ENCODE data around the gene CORIN. TPM values are rescaled to one million over a fixed set of nuclear protein-coding genes. Genes with fewer than 3 reads are reported as not detected.

CORIN gene
- total RNA-seq, 4 donors from 2014 or later = 0.11 to 0.96 (median 0.21) TPM

DNA sequence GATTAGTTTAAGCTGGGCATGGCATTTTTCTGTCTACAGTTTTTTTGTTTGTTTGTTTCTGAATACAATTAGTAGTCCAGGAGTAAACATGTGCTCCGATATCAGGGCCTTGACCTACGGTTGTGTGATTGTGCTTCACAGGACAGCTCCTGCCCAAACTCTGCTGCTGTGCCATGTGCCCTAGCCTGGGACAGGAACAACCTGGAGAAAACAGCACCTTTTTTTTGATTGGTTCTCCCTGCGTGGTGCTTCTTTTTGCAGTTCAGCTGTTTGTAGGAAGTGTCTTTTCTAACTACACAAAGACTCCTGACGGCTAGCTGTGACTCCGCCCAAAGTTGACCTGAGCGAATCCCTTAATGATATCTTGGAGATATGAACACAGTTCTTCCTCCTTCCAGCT is 194.0 kb downstream of the CORIN start:
- Histone ChIP-seq H3K27ac (no peak overlapping the region), H3K4me3 (replicated peaks in 1 of 3) (no peak overlapping the region), H3K27me3 (no peaks in the 10 kb centered on the region), H3K4me1 (no peaks in the 10 kb centered on the region), H3K9me3 (no peaks in the 10 kb centered on the region), H3K36me3 (no peaks in the 10 kb centered on the region)
- TF ChIP-seq, protein P1, sequence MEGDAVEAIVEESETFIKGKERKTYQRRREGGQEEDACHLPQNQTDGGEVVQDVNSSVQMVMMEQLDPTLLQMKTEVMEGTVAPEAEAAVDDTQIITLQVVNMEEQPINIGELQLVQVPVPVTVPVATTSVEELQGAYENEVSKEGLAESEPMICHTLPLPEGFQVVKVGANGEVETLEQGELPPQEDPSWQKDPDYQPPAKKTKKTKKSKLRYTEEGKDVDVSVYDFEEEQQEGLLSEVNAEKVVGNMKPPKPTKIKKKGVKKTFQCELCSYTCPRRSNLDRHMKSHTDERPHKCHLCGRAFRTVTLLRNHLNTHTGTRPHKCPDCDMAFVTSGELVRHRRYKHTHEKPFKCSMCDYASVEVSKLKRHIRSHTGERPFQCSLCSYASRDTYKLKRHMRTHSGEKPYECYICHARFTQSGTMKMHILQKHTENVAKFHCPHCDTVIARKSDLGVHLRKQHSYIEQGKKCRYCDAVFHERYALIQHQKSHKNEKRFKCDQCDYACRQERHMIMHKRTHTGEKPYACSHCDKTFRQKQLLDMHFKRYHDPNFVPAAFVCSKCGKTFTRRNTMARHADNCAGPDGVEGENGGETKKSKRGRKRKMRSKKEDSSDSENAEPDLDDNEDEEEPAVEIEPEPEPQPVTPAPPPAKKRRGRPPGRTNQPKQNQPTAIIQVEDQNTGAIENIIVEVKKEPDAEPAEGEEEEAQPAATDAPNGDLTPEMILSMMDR (IDR thresholded peaks at IDR 0.05) = no peak
- TF ChIP-seq POLR2A (IDR thresholded peaks at IDR 0.05) = no peak
- 88 to 94% methylated on average over 6 of the region's 6 CpGs for WGBS, 2 donors
- intact Hi-C loops (cut with DNase I) = no loop called here
- DNase-seq = no peak

DNA sequence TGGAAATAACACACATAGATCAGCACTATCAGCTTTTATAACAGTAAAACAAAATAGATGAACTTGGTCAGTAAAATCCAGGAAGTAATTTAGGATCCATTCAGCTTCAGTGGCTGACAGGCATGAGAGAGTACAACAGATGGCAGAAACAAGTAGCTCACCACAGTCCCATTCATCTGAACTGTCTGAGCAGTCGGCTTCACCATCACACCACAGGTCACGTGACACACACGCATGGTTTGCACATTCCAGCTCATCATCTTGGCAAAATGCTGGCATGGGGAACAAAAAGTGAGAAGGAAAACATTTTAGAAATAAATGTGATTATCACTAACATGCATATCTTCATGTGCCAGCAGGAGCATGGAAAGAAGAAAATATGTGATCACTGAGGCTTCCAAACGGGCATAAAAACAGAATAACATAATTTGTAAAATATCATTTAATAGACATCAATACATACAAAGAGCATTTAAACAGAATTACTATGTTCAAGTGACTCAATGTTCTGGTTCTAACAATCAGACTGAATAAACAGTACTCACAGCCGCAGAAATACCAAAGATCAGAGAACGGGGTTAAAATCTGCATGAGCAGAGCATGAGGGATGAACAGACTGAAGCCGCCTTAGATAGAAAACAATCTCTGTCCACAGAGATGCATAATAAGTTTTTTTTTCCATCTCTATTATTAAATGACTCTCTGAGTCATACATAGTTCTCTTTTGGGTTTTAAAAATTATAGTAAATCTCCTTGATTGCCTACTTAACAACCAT is 194.7 kb downstream of the CORIN start:
- no peaks in the 10 kb centered on the region for H3K9me3 ChIP-seq
- 65 to 69% methylated on average over 7 of the region's 7 CpGs for WGBS, 2 donors
- no peaks in the 10 kb centered on the region for H3K4me1 ChIP-seq
- no peak overlapping the region for H3K4me3 ChIP-seq (replicated peaks in 1 of 3)
- H3K27me3 ChIP-seq = no peaks in the 10 kb centered on the region
- no peaks in the 10 kb centered on the region for H3K36me3 ChIP-seq
- DNase-seq = no peak
- intact Hi-C loops (cut with DNase I) = no loop called here
- H3K27ac ChIP-seq = no peak overlapping the region
- no peak for TF ChIP-seq POLR2A (IDR thresholded peaks at IDR 0.05)
- TF ChIP-seq, protein P1 (IDR thresholded peaks at IDR 0.05) = no peak

DNA sequence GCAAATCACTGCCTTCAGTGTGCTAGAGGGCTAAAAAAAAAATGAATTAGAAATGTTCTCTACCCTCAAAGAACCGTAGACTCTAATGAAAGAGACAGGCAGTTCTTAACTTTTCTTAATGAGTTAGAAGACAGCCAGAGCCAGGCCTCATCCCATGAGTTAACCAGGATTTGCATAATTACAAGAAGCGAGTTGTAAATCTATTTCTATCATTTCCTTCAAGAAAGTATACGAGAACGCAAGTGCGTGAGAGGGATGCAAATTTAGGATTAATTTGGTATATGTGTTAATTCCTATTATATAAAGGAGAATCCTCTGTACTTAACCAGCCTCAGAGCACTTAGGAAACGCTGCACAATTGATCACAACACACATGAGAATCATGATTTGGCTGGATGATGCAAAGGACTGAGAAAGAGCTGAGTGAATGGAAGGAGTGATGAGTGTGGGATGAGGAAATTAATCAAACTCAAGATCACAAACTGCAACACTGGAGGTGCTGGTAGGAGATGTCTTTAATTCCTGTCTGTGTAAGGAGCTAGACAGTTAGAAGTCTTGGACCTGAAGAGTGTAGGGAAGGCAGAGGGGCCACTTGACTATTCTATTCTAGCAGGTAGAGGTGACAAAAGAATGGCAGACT is 195.6 kb downstream of the CORIN start:
- intact Hi-C loops (cut with DNase I) = no loop called here
- no peaks in the 10 kb centered on the region for H3K36me3 ChIP-seq
- no peaks in the 10 kb centered on the region for H3K27me3 ChIP-seq
- H3K4me3 ChIP-seq (replicated peaks in 1 of 3) = no peak overlapping the region
- DNase-seq = no peak
- no peaks in the 10 kb centered on the region for H3K4me1 ChIP-seq
- TF ChIP-seq, protein P1 (IDR thresholded peaks at IDR 0.05) = no peak
- TF ChIP-seq POLR2A (IDR thresholded peaks at IDR 0.05) = no peak
- H3K27ac ChIP-seq = no peak overlapping the region
- 93 to 94% methylated on average over 6 of the region's 6 CpGs for whole genome bisulfite sequencing, 2 donors
- H3K9me3 ChIP-seq = no peaks in the 10 kb centered on the region

DNA sequence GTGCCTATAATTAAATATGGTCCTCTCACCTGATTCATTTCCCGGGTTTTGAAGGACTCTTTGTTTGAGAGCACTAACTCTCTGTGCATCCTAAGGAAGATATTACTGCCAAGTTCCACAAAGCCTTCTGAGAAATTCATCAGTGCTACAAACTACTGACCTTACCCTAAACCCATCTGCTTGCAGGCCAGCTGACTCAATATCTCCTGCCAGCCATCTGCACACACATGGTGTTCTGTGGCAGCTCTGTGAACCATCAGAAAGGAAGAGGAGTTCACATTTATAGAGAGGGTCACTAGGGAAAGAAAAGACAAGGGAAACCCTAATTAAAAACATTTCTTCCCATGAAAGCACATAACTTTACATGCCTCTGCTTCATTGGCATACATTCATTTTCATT is 196.1 kb downstream of the CORIN start:
- no peaks in the 10 kb centered on the region for H3K36me3 ChIP-seq
- H3K9me3 ChIP-seq = no peaks in the 10 kb centered on the region
- H3K27ac ChIP-seq = no peak overlapping the region
- H3K4me1 ChIP-seq = no peaks in the 10 kb centered on the region
- H3K27me3 ChIP-seq = no peaks in the 10 kb centered on the region
- intact Hi-C loops (cut with DNase I) = no loop called here
- 46 to 51% methylated on average over 1 of the region's 1 CpG for WGBS, 2 donors
- no peak for DNase-seq
- H3K4me3 ChIP-seq (replicated peaks in 1 of 3) = no peak overlapping the region
- no peak for TF ChIP-seq POLR2A (IDR thresholded peaks at IDR 0.05)
- TF ChIP-seq, protein P1 (IDR thresholded peaks at IDR 0.05) = no peak

DNA sequence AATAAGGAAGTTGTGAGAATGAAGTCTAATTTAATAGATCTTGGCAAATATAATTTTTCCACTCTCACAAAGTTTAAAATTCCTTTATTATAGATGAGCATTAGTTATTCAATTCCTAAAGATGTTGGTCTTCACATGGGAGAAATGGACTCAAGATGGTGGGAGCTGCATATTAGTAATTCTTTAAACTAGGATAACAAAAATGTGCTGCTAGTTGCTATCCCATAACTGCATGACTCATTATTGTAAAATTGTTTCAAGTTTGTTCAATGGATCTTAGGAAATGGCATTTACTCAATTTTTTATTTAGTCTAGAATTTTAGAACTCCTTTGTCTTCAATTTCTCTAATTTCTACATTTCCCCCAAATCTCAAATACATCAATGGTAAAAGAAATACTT is 197.0 kb downstream of the CORIN start:
- H3K9me3 ChIP-seq = no peaks in the 10 kb centered on the region
- no peak overlapping the region for H3K27ac ChIP-seq
- no peak for TF ChIP-seq POLR2A (IDR thresholded peaks at IDR 0.05)
- no peak overlapping the region for H3K4me3 ChIP-seq (replicated peaks in 1 of 3)
- H3K4me1 ChIP-seq = no peaks in the 10 kb centered on the region
- no peaks in the 10 kb centered on the region for H3K36me3 ChIP-seq
- intact Hi-C loops (cut with DNase I) = no loop called here
- DNase-seq = no peak
- no peaks in the 10 kb centered on the region for H3K27me3 ChIP-seq
